Epithelial cell of proximal tubule (primary cell): ENCODE data around the gene HOTAIR. TPM values are rescaled to one million over a fixed set of nuclear protein-coding genes. Genes with fewer than 3 reads are reported as not detected.

Experiments used
- DNase-seq: peaks from one replicate; pipeline ENCODE4 v3.0.0-alpha.2; 2011; ENCODE audit warnings: low read depth
- H3K4me3 ChIP-seq: 2 replicates; pipeline ENCODE4 v1.5.1; 2011; ENCODE audit warnings: low read depth, mild to moderate bottlenecking, low read length
- total RNA-seq: library from RNA; depleted of rRNA; stranded (reverse); fragments of >200 nt; gene quantifications from 2 replicates; pipeline ENCODE4 v1.2.3, GENCODE V29; 2015
- TF ChIP-seq, protein P1 (sequence below): conservative IDR thresholded peaks from 2 replicates; pipeline ENCODE4 v1.5.1; 2012; ENCODE audit warnings: low read depth, mild to moderate bottlenecking, low read length

Gene HOTAIR
- total RNA-seq, 1 donor from 2014 or later, result not detected

DNA sequence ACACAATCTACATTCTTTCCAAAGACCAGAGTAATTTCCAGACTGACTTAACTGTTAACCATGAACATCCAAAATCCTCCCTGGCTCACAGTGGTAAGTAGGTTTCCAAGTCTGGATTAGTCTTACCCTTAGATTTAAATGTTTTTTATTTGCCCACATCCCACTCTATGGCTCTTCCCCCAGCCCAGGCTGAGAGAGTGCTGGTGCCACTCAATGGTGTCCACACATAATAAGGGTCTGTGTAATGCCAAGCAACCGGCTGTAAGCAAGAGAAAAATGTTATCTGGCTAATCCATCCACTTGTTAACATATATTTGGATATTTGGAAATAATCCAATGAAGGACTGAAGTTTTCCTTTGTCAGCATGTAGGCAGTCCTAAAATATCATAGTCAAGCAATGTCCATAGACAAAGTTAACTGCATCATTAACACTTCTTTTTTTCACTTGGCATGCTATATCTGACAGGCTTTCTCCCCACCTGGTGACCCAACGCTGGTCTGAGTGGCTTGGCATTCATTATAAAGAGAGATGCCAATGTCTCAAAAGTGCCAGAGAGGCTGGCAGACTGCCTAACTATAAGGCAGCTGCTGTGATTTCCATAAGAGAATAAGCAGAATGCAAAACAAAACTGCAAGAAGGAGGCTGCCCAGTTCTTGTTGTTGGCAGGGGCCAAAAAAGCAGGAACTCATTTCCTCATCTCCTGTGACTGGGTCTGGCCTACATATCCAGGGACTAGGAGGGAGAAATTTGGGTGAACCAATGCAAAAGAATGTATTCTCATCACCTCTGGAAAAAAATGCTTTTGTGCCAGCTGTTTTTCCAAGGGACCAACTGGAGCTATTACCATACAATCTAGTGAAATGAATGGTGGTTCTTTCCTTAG, 50.0 kb downstream of the HOTAIR start:
- no peak for DNase-seq
- no peak overlapping the region for H3K4me3 ChIP-seq
- TF ChIP-seq, protein P1, sequence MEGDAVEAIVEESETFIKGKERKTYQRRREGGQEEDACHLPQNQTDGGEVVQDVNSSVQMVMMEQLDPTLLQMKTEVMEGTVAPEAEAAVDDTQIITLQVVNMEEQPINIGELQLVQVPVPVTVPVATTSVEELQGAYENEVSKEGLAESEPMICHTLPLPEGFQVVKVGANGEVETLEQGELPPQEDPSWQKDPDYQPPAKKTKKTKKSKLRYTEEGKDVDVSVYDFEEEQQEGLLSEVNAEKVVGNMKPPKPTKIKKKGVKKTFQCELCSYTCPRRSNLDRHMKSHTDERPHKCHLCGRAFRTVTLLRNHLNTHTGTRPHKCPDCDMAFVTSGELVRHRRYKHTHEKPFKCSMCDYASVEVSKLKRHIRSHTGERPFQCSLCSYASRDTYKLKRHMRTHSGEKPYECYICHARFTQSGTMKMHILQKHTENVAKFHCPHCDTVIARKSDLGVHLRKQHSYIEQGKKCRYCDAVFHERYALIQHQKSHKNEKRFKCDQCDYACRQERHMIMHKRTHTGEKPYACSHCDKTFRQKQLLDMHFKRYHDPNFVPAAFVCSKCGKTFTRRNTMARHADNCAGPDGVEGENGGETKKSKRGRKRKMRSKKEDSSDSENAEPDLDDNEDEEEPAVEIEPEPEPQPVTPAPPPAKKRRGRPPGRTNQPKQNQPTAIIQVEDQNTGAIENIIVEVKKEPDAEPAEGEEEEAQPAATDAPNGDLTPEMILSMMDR, result no peak

DNA sequence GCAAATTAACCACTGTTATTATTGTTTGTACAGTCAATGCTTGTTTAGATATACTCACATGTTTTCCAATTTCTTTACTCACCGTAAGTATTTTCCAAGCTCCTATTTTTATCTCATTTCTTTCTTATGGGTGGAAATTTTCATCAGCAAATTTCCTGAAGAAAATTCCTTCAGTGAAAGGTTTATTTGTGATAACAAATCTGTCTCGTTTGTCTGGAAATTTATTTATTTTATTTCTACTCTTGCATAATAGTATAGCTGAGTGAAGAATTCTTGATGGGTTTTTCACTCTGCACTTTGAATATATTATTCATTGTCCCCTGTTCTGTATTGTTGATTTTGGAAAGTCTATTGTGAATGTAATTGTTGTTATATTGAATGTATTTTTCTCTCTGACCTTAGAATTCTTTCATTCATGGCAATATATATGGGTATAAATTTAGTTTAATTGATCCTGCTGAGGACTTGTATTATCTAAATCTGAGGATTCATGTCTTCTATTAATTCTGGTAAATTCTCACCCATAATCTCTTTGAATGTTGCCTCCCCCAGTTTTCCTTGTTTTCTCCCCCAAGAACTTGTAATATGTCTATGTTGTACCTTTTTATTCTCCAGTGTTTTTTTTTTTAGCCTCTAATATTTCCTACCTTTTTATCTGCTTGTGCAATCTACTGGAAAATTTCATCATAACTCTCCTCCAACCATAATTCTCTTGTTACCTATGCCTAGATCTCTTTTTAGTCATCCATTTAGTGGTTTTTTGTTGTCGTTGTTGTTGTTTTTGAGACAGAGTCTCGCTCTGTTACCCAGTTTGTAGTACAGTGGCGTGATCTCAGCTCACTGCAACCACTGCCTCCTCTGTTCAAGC, 57.7 kb downstream of the HOTAIR start:
- no peak overlapping the region for H3K4me3 ChIP-seq
- TF ChIP-seq, protein P1, result no peak
- DNase-seq, result no peak

Other genes with a start within 250 kb of the HOTAIR start
- gene CALCOCO1, start 247.5 kb downstream of the HOTAIR start, total RNA-seq, result 16.8 and 41.2 TPM in 2 replicates
- not detected in 2 replicates for gene CISTR, start 223.0 kb downstream of the HOTAIR start, total RNA-seq
- not detected in 2 replicates for gene HOXC13, start 36.1 kb downstream of the HOTAIR start, total RNA-seq
- not detected in 2 replicates for gene HOXC12, start 20.1 kb downstream of the HOTAIR start, total RNA-seq
- 0.51 and 1.0 TPM in 2 replicates for gene HOXC11, start 1.8 kb downstream of the HOTAIR start, total RNA-seq
- 9.5 and 15.7 TPM in 2 replicates for gene HOXC10, start 10.2 kb upstream of the HOTAIR start, total RNA-seq
- 9.9 and 11.0 TPM in 2 replicates for gene HOXC9, start 25.2 kb upstream of the HOTAIR start, total RNA-seq
- gene HOXC8, start 34.0 kb upstream of the HOTAIR start, total RNA-seq, result 1.3 and 1.4 TPM in 2 replicates
- 2.7 and 3.2 TPM in 2 replicates for gene HOXC6, start 53.5 kb upstream of the HOTAIR start, total RNA-seq
- 0.80 and 1.2 TPM in 2 replicates for gene HOXC5, start 58.1 kb upstream of the HOTAIR start, total RNA-seq
- 2.8 and 3.3 TPM in 2 replicates for gene HOXC4, start 78.9 kb upstream of the HOTAIR start, total RNA-seq
- gene SMUG1, start 214.0 kb upstream of the HOTAIR start, total RNA-seq, result 44.6 and 48.0 TPM in 2 replicates